NCI-H69 (cell line): Measurements from ENCODE around the gene CDC16.

Source experiments
- DNase-seq: peaks from one replicate; lab custom pipeline; 2025; lab: John Stamatoyannopoulos, UW

CDC16 gene

DNA sequence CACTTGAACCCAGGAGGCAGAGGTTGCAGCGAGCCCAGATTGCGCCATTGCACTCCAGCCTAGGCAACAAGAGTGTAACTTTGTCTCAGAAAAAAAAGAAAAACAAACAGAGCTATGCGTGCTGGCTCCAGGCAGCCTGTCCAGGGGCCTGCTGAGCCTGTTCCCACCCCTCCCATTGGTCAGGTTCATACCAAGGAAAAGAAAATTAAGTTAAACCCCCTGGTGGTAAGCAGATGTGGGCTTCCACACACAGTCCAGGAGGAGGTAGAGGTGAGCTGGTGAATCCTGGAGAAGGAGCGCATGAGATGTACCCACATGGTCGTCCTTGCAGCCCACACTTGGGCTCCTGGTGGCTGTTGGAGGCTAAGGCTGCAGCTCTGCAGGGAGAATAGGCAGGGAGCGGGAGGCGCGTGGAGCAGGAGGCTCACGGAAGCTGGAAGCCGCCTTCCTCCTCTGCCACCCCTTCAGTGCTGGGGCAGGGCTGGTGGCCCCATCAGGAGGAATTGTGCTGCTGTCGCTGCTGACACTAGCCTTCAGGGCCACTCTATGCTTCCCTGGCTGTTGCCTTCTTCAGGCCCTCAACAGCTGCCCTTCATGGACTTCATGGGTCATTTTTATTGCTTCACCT lies 69.1 kb downstream of the CDC16 start:
- no peak for DNase-seq

DNA sequence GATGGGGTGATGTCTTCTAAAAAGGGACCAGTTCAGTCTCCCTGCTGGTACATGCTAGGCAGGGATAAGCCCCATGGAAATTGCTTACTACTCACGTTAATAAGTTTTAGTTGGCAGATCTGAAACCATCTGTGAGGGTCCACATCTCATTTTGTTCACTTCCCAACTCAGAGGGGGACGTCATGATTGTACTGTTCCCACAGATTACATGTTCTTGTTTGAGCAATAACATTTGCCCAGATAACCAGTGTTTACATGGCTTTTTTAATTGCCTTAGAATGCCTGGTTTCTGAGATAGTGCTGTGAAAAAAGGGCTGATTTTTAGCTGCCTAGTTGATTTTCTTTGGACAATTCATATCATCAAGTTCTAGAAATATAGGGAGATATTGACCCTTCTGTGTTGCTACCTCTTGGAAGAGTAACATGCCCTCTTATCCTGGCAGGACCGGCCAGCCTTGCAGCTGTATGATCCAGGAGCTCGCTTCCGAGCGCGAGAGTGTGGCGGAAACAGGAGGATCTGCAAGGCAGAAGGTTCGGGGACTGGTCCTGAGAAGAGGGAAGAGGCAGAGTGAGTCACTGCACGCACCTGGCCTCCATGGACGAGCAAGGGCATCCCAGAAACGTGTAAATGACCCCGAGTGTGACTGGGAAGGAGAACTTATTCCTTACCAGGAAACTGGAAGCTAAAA lies 69.8 kb downstream of the CDC16 start:
- DNase-seq, result no peak

DNA sequence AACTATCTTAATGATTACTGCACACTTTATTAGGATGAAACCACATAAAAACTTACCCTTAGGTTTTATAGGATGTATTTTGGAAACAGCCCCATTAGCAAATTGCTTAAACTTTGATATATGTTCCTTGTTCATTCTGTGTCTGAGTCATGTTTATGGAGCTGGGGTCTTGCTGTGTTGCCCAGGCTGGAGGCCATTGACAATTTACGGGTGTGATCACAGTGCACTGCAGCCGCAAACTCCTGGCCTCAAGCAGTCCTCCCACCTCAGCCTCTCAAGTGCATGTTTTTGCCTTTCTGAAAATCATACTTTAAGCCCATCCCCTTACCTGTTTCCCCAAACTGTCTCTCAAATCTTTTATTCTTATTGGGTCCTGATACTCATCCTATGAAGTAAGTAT lies 74.4 kb downstream of the CDC16 start:
- no peak for DNase-seq

DNA sequence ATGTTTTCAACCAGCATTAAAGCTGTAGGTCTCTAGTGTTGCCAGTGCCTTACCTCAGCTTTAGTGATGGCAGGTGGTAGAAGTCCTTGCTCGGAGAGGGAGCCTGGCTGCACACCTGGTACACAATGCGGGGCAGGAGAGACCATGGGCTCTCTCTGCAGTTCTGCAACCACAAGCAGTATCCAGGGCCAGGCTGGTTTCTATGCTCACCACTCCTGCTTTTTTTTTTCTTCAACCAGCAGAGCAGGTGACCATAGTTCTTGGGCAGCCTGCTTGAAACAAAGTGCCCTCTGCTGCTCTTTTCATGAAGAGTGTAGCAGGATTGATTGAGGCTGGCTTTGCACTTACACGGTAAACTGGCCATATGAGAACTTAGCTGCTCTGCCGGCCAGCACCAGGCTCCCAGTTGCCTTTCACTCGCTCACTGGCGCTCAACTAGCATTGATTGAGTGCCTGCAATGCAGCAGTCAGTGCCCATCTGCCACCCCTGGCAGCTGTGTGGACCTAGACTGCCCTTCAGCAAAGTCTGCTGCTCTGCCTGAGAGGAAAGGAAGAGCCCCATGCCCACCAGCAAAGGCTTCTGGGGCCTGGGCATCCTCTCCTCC lies 75.2 kb downstream of the CDC16 start:
- peak; percentile 71 for DNase-seq

DNA sequence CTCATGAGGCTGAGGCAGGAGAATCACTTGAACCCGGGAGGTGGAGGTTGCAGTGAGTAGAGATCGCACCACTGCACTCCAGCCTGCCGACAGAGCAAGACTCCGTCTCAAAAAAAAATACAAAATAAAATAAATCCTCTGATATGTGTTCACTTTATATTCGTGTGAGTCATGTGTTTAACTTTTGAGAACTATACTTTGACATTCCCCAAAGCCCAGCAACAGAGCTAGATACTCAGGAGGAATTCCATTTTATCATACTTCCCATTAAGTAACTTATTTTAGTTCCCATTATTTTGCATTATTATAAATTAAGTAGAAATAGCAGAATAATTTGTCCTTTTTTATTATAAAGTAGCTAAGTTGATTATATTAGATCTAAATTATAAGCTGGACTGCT lies 76.3 kb downstream of the CDC16 start:
- no peak for DNase-seq

DNA sequence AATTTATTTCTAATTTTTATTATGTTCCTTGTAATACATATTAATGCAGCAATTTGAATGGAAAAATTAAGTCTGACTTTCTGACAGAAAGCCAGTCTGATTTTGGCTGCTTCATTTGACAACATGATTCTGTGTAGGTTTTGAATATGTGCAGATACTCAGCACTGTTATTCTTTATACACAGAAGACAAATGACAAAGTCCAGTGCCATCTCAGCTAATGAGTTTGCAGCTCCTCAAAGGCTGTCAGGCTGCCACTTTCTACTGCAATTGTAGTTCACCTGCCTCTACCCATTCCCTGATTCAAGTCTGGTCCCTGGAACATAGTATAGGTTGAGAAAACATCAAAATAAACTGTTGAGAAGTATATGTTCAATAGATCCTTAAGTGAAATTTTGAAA lies 76.7 kb downstream of the CDC16 start:
- DNase-seq, result peak; percentile 29

DNA sequence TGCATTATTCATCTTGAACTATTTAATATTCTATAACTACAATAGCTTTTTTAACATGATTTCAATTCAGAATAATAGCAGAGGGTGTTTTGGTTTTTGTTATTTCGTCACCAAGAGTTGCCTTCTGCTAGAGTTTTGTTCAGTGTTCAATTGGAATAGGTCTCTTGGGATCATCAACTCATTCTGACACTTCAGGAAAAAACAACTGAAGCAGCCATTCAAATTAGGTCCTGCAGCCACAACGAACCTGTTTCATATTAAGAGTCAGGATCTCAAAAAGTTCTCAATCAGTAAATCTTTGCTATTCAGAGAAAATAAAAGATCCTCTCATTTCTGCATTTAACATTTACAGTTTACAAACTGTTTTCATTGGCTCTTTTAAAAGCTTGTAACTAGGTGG lies 77.2 kb downstream of the CDC16 start:
- DNase-seq, result peak; percentile 30

DNA sequence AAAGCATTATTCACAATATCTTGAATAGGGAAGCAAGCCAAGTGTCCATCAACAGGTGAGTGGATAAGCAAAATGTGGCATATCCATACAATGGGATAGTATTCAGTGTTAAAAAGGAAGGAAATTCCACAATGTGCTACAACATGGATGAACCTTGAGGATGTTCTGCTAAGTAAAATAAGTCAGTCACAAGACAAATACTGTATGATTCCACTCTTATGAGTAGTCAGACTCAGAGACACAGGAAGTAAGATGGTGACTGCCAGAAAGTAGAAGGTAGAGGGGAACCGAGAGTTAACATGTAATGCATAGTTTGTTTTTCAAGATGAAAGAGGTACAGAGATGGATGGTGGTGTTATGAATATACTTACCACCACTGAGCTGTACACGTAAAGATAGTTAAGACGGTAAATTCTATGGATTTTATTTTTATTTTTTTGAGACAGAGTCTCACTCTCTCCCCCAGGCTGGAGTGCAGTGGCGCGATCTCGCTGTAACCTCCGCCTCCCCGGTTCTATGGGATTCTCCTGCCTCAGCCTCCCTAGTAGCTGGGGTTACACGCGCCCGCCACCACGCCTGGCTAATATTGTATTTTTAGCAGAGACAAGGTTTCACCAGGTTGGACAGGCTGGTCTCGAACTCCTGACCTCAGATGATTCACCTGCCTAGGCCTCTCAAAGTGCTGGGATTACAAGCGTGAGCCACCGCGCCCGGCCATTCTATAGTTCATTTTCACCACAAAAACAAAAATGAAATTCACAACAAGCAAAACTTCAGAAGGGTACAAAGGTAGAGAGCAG lies 78.6 kb downstream of the CDC16 start:
- peak; percentile 17 for DNase-seq

DNA sequence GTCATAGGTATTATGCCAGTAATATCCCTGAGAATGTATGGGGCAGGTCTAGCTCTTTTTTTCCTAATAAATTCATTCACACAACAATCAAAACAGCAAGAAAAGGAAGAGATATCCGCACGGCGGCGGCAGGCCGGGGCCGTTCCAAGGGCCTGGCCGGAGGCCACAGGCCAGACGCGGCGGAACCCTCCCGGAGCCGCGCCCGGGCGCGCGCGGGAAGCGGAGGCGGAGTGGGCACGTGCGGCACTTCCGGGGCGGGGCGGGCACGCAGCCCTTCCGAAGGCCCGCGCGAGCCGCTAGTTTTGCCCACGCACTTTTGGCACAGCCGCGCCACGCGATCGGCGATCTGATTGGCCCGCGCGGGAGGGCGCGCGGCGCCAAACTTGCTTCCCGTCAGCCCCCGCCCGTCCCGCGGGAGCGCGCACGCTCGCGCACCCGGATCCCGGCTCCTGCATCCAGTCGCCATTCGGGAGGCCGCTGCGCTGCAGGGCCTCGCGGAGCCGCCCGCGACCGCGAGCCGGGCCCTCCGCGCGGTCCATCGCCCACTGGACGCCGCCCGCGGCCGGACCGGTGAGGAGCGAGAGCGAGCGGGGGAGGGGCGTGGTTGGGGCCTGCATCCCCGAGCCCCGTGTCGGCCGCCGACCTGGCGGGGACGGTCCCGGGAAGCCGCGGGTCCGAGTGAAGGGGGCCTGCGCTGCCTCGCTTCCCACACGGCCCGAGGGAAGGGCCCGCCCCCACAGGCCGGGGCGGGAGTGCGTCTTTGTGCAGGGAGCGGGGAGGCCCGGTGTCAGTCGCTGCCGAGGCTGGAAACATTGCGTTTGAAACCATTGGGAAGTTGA lies 79.6 kb downstream of the CDC16 start, which contains the start of gene CHAMP1:
TSS of gene CHAMP1 (plus strand) at position 430 of the 839 bp plus-strand sequence. CDS start 9,340 bp downstream, outside the sequence.
- DNase-seq, result peak; percentile 100

DNA sequence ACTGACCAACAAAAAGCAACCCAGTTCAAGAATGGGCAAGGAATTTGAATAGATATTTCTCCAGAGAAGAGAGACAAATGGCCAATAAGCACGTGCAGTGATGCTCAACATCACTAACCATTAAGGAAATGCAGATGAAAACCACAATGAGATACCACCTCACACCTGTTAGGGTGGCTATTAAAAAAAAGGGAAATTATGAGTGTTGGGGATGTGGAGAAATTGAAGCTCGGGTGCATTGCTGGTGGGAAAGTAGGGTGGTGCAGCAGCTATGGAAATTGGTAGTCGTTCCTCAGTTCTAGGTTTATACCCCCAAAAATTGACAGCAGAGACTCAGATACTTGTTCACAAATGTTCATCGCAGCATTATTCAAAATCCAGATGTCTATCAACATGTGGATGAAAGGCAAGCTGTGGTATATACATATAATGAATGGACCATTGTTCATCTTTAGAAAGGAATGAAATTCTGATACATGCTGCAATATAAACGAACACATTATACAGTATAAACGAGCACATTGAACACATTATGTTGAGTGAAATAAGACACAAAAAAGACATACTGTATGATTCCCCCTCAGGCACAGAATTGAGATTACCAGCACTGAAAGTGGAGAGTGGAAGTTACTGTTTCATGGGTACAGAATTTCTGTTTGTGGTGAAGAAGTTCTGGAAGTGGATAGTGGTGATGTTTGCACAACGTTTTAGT lies 80.5 kb downstream of the CDC16 start:
- DNase-seq, result no peak

DNA sequence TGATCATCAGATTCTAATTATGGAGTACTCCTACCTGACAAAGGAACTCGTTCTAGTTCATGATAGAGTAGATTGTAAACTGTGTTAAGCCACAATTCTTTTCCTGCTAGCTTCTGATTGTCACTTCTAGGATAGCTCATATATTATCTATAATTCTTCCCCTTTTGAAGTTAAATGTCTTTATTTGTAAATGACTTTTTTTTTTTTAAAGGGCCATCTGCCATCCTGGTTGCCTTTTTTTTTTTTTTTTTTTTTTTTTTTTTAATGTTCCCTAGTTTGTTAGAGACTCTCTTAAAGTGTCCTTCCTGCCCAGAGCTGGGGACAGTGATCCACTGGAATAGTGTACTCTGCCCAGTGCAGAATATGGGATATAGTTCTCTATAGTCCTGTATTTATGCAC lies 83.9 kb downstream of the CDC16 start:
- no peak for DNase-seq

DNA sequence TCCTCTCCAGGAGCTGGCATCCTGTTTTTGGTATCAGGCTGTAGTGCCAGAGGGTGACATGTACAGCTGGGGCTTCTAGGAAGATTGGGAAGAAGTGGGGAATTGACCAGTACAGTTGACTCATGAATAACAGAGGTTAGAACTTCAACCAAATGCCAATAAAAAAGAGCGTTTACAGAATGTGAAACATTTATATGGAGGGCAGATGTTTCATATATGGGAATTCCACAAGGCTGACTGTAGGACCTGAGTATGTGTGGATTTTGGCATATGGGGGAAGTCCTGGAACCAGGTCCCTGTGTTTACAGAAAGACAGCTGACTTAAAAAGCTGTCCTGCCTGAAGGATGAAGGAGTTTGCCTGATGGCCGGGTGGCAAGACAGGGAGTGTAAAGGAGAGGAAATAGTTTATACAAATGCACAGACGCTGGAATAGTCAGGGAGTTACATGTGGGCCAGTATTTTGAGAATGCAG lies 84.8 kb downstream of the CDC16 start:
- no peak for DNase-seq

DNA sequence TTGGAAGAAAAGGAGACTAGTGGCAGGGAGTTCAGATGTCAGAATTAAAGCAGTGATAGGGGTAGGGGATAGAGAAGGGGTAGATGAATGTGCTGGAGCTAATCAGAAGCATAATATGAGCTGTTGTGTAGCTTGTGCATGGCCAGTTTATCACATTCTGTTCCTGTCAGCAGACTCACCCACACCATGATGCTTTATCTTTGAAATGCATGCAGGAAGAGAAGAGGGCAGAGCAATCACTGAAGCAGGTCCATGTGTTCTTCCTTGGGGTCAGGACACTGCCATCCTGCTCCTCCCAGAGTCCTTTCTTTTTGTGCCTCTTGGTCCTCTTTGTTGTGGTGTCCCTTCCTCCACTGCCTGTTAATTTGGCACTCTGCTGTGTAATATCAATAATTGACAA lies 85.4 kb downstream of the CDC16 start:
- no peak for DNase-seq

DNA sequence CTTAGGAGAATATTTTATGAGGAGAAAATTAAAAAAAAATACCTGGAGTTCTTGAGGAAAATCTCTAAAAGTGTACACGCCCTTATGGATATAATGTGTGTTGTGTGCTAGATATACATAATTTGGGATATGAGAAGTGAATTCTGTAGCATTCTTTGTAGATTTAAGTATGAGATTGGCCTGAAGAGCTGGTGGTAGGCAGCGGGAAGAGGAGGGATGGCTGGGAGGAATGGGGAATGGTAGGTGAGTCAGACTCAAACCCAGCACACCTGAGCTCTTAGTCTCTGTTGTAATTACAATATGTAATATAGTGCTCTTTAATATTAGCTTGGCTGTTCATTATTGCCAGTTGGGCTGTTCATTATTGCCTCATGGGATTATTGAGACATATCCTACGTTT lies 86.6 kb downstream of the CDC16 start:
- no peak for DNase-seq
